Activated T-cell treated with anti-CD3 and anti-CD28 coated beads, Interleukin-2, amount 50 U/mL, for 1 hour (primary cell): ENCODE results near the gene PRR23A.

Experiments
- DNase-seq: peaks from one replicate; pipeline ENCODE4 v3.0.0-alpha.2; 2020

The PRR23A gene

GRCh38 chr3:138971766-138972320, 34.2 kb downstream of the PRR23A start:
- DNase-seq = no peak

- no peak for DNase-seq
These were observed 41.1 kb downstream of the PRR23A start for GRCh38 chr3:138964923-138965322.

- no peak for DNase-seq
These were observed 41.8 kb downstream of the PRR23A start for GRCh38 chr3:138964264-138964663.

GRCh38 chr3:138962854-138963560, 43.1 kb downstream of the PRR23A start:
- DNase-seq = no peak

GRCh38 chr3:138960417-138960852, 45.6 kb downstream of the PRR23A start:
- DNase-seq = no peak
